GM21381 (cell line): ENCODE data around the gene ABCA3.
"Not testable (repeated sequence)": the region's sequence is repeated elsewhere in the genome, so short reads cannot be mapped to it uniquely, and the experiment has no call there.

Source experiments
- ATAC-seq: cut with Tn5 transposase; IDR thresholded peaks from one replicate; pipeline ENCODE4 v1.9.1; 2021; ENCODE audit warnings: mild to moderate bottlenecking, moderate library complexity; ENCODE audit not compliant: unreplicated experiment

ABCA3 gene

GRCh38 chr16:2263026-2263425 lies 77.5 kb downstream of the ABCA3 start:
- not testable (repeated sequence) for ATAC-seq

DNA sequence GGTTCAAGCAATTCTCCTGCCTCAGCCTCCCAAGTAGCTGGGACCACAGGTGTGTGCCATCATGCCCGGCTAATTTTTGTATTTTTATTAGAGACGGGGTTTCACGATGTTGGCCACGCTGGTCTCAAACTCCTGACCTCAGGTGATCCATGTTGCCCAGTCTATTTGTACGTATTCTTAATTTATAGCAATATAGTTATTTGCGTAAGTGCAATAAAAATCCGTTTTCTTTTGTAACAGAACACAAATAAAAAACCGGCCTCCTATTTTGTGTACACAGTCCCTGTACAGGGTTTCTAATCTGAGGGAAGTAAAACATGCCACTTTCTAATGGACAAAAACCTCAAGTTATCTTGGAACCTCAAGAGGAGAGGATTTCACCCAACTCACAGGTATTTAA lies 80.3 kb downstream of the ABCA3 start:
- ATAC-seq, result no peak

DNA sequence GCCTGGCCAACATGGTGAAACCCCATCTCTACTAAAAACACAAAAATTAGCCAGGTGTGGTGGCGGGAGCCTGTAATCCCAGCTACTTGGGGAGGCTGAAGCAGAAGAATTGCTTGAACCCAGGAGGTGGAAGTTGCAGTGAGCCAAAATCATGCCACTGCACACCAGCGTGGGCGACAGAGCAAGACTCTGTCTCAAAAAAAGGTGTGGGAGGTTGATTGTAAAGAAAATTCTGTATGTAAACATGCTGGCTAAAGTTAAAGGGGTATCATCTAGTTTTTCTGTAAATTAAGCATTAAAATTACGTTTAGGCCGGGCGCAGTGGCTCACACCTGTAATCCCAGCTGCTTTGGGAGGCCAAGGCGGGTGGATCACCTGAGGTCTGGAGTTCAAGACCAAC lies 82.0 kb downstream of the ABCA3 start:
- ATAC-seq, result not testable (repeated sequence)

GRCh38 chr16:2257726-2258125 lies 82.8 kb downstream of the ABCA3 start:
- no peak for ATAC-seq

DNA sequence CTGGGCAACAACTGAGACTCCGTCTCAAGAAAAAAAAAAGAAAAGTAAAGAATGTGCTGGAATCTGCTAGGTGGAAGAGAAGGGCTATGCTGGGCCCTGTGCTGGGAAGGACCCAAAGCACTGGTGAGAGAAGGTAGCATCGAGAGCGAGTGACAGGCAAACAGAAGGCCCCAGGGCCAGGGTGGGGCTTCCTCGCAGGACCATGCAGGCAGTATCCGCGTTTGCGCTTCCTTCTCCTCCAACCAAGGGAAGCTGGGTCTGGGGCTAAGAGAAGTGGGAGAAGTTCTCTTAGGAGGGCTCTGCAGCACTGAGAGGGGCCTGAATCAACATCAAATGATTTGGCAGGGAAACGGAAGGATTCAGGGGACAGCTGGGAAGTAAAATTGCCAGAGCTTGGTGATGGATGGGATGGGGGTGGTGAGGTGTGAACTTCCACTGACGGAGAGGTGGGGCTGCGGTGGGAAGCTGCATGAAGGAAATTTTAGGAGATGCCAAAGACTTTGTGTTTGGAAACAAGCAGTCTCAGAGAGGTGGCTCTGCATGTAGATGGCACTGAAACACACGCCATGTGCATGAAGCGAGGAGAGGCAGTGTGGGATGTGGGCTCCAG lies 83.9 kb downstream of the ABCA3 start:
- no peak for ATAC-seq

DNA sequence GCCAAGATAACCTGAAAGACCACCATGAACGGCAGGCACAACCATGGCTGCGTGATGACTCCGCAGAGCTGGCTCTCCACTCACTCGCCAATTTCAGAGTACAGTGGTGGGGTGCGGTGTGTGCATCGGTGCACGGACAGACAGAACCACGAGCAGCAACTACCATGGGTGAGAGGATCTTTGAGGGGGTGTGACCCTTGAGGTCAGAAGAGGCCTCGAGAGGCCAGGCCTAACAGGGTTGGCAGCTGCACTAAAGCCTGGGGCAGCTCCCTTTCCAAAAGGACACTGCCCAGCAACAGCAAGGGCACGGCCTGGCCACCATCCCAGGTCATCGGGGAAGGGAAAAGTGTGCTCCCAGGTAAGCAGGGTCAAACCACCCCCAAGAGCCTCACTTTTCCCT lies 87.2 kb downstream of the ABCA3 start:
- no peak for ATAC-seq

DNA sequence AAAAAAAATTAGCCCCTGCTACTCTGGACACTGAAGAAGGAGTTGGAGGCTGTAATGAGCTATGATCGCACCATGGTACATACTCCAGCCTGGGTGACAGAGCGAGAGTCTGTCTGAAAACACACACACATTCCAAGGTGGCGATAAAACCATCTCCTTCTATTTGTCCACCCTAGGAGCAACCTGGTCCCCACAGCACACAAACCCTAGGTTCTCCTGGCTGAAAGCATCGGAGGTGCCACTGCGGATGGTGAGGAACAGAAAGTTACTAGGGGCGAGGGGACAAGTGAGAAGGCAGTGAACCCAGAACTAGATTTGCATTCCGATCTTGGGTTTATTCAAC lies 87.8 kb downstream of the ABCA3 start:
- no peak for ATAC-seq

DNA sequence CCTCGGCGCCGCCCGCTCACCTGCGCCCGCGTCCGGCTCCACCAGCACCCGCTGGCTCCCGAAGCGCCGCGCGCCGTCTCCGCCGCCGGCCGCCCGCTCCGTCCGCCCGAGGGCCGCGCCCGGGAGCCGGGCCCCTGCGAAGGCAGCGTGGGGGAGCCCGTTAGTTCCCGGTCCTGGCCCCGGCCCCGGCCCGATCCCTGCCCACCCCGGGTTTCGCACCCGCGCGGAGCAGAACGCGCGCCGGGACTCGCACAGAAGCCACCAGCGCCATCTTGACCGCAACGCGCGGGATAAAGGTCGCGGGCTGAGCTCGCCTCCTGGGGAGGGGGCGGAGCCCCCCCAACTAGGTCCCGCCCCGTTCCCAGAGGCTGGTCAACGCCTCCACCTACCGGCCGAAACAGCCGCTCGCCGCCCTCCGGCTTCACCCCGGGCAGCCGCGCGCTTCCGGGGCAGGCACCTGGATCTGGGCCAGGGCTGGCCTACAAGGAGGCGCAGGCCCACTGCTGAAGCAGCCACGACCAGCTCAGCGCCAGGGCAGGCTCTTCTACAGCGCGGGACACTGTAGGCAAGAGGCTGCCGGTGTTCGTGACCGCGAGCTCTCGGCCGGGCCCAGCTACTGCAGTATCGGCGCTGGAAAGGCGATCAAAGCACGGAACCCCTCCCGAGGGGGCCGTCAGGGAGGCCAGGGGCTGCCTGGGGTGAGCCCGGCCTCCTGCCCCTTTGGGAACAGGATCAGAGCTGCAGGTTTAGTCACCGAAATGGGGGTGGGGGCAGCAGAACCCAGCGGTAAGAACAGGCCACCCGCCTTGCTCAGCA lies 89.0 kb downstream of the ABCA3 start, which contains the start of gene ECI1:
ECI1 (minus strand) TSS at position 292 of the 816 bp plus-strand sequence; CDS start at position 271, 21 bp downstream.
- ATAC-seq, result peak; percentile 91

DNA sequence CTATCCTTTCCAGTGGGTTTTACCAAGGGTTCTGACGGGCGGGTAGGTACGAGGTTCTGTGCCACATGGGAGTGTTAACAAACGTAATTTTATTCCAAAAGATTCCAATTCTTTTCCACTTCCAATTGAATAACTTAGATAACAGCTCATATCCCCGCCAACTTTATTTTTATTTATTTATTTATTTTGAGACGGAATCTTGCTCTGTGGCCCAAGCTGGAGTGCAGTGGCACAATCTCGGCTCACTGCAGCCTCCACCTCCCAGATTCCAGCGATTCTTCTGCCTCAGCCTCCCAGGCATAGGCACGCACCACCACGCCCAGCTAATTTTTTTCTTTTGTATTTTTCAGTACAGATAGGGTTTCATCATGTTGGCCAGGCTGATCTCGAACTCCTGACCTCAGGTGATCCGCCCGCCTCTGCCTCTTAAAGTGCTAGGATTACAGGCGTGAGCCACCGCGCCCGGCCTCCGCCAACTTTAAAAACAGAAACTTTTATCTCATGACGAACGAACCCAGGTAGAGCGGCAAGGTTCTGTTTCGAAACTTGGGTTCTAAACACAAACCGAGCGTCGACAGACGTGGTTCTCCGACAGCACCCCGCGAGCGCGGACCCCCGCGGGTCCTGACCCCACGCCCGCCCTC lies 89.8 kb downstream of the ABCA3 start:
- no peak for ATAC-seq

DNA sequence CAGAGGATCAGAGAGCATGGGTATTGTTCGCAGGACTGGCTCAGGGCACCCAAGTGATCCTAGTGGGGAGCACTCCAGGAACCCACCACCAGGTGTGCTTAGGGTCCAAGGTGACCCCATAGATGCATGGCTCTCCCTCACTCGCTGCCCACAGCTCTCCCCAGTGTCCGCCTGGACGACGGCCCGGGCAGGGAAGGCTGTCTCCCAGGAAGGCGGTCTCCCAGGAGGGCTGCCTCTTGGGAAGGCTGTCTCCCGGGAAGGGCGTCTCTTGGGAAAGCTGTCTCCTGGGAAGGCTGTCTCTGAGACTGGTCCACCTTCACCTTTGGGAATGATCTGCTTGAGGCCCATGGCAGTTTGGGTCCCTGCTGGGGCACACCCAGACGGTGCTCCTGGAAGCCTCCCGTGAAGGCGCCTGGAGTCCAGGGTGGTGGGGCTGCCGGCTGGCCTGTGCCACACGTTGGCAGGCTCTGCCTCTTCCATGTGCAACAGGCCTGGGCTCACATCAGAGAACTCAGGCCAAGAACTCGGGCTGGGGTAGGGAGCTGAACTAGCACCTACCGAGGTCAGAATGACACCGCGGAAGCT lies 94.1 kb downstream of the ABCA3 start:
- ATAC-seq, result no peak

GRCh38 chr16:2244926-2245795 lies 95.4 kb downstream of the ABCA3 start:
- no peak for ATAC-seq

DNA sequence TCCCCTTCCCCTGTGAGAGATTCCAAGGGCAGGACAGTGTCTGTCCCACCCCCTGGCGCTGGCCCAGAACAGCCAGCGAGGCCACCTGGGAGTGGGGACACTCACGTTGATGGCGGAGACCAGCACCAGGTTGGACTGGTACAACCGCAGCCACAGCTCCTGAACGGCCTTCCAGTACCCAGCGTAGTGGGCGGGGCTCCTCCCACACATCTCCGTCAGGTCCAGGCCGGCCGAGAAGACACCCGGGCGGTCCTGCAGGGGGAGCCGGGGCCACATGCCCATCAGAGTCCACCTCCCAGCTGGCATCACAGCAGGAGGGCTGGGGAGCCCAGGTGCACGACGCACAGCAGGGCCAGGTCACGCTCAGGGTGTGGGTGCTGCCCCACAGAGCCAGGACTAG lies 96.2 kb downstream of the ABCA3 start:
- no peak for ATAC-seq

GRCh38 chr16:2243781-2244180 lies 96.7 kb downstream of the ABCA3 start:
- ATAC-seq, result no peak

DNA sequence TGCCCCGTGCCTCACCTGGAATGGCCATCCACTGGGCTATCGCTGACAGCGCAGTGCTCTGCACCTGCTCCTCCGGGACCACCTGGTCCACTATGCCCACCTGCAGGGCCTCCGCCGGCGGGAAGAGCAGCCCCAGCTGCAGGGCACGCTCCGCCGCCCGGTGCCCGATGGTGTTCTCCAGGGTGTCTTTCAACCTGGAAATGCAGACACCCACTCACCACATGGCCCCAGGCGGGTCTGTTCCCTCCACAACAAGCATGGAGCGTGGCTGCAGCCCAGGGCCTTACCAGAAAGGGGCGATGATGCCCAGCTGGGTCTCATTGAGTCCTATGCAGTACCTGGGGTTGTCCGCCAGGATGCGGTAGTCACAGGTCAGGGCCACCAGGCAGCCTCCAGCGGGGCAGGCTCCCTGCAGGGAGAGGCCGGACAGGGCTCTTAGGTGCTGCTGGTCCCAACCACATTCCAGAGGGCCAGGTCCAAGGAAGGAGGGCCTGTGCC lies 97.4 kb downstream of the ABCA3 start:
- no peak for ATAC-seq

DNA sequence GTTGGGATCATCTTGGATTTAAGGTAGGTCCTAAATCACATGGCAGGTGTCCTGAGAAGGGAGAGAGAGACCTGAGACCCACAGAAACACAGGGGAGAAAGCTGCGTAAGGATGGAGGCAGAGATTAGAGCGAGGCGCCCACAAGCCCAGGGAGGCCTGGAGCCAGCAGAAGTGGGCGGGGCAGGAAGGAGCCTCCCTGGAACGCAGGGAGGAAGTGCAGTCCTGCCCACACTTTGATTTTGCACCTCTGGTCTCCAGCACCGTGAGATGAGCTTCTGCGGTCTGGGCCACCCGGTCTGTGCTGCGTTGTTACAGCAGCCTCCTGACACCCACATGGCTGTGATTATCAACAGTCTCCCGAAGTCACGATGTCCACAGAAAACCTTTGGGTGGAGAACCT lies 97.9 kb downstream of the ABCA3 start:
- ATAC-seq, result no peak

GRCh38 chr16:2240331-2240730 lies 100.2 kb downstream of the ABCA3 start:
- not testable (repeated sequence) for ATAC-seq

GRCh38 chr16:2238838-2239675 lies 101.5 kb downstream of the ABCA3 start:
- no peak for ATAC-seq

DNA sequence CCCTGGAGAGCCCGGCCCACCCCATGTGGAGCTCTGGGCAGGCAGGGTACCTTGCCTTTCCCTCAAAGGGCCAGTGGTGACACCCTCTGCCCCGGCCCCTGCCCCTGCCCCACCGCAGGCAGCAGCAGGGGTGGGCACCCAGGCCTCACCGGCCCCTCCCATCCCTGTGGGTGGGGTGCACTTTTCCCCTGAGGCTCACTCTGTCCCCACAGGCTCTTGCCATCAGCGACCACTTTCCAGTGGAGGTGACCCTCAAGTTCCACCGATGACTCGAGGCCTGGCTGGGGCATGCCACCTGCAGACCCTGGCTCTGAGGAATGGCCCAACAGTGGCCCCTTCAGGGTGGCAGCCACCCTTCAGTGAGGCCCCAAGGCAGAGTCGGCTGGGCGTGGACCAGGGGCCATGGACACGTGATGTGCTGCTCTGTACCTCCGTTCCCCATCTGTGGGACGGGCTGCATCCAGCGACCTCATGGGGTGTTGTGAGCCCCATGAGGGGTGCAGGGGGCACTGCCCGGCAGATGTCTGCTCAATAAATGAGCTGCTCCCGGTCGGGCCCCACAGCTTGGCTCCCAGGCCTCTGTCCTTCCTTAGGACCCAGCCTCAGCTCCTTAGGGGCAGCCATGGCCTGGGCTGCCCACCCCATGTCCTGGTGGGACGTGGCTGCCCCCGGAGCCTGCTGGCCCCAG lies 102.2 kb downstream of the ABCA3 start:
- no peak for ATAC-seq

GRCh38 chr16:2237493-2238149 lies 102.9 kb downstream of the ABCA3 start:
- no peak for ATAC-seq
